Kidney epithelial cell (primary cell): ENCODE measurements around the gene CEL. TPM values are rescaled to one million over a fixed set of nuclear protein-coding genes. Genes with fewer than 3 reads are reported as not detected.
"Not testable (repeated sequence)": the region's sequence is repeated elsewhere in the genome, so short reads cannot be mapped to it uniquely, and the experiment has no call there.

Experiments
- DNase-seq: peaks from one replicate; pipeline ENCODE4 v3.0.0-alpha.2; 2010; ENCODE audit warnings: low read depth
- H3K27me3 ChIP-seq: 2 replicates; pipeline ENCODE4 v1.6.0; 2011; ENCODE audit warnings: low read length; ENCODE audit not compliant: control insufficient read depth, insufficient read depth
- H3K36me3 ChIP-seq: 2 replicates; pipeline ENCODE4 v1.5.1; 2011; ENCODE audit warnings: low read length; ENCODE audit not compliant: control insufficient read depth, insufficient read depth
- H3K4me3 ChIP-seq: 2 replicates; pipeline ENCODE4 v1.5.1; 2011; ENCODE audit warnings: low read depth, mild to moderate bottlenecking, control low read depth, low read length
- total RNA-seq: library from RNA; depleted of rRNA; stranded (reverse); fragments of >200 nt; gene quantifications from 2 replicates; pipeline ENCODE4 v1.2.3, GENCODE V29; 2015
- TF ChIP-seq, protein P1 (sequence below): IDR thresholded peaks from 2 replicates; pipeline ENCODE4 v1.5.1; 2011; ENCODE audit warnings: mild to moderate bottlenecking, moderate library complexity, low read length, control low read depth, inconsistent platforms; ENCODE audit not compliant: insufficient read depth, poor library complexity, severe bottlenecking

The CEL gene
- total RNA-seq, 1 donor from 2014 or later = 1.2 TPM

DNA sequence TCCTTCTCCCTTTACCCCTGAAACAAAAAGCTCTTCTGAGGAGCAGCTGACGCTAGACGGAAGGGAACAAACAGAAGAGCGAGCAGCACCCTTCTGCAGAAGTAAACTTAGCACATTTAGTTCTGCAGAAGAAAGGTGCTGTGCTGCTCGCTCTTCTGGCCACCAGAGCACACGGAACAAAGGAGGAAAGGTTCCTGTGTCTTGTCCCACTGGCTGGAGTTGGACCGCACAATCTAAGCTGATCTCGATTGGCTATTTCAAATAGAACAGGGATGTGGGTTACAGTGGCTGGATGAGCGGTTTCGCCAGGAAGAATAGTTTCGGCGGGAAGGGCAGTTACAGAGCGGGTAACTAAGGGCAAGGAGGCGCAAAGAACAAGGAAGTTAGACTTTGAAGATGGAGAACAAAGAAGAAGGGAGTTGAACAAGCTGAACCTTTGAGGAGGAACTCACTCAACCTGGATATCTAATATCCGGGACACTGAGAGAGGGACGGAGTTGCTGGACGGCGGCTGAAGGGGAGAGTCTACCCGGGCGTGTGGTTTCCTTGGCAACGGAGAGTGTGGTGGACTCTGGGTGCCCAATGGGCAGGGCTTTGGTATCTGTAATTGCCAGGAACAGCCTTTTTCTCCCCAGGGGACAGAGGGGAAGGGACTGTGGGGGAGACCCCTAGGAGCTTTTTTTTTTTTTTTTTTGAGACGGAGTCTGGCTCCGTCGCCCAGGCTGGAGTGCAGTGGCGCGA lies 23.8 kb upstream of the CEL start:
- TF ChIP-seq, protein P1, sequence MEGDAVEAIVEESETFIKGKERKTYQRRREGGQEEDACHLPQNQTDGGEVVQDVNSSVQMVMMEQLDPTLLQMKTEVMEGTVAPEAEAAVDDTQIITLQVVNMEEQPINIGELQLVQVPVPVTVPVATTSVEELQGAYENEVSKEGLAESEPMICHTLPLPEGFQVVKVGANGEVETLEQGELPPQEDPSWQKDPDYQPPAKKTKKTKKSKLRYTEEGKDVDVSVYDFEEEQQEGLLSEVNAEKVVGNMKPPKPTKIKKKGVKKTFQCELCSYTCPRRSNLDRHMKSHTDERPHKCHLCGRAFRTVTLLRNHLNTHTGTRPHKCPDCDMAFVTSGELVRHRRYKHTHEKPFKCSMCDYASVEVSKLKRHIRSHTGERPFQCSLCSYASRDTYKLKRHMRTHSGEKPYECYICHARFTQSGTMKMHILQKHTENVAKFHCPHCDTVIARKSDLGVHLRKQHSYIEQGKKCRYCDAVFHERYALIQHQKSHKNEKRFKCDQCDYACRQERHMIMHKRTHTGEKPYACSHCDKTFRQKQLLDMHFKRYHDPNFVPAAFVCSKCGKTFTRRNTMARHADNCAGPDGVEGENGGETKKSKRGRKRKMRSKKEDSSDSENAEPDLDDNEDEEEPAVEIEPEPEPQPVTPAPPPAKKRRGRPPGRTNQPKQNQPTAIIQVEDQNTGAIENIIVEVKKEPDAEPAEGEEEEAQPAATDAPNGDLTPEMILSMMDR = no peak
- H3K4me3 ChIP-seq = no peak overlapping the region
- H3K27me3 ChIP-seq = no peaks in the 10 kb centered on the region
- no peak for DNase-seq
- H3K36me3 ChIP-seq = peaks cover 1% of the 10 kb centered on the region

DNA sequence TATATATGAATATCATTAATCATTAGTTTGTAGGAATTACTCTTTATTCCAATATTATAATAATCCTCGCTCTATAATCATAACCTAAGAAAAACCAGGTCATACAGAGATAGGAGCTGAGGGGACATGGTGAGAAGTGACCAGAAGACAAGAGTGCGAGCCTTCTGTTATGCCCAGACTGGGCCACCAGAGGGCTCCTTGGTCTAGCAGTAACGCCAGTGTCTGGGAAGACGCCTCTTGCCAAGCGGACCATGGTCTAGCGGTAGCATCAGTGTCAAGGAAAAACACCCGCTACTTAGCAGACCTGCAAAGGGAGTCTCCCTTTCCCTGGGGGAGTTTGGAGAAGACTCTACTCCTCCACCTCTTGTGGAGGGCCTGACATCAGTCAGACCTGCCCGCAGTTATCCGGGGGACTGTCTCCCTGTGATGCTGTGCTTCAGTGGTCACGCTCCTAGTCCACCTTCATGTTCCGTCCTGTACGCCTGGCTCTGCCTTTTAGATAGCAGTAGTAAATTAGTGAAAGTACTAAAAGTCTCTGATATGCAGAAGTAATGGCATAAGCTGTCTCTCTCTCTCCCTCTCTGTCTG lies 20.8 kb upstream of the CEL start:
- TF ChIP-seq, protein P1 = peak; percentile 23
- H3K36me3 ChIP-seq, DNase-seq, H3K4me3 ChIP-seq, H3K27me3 ChIP-seq: not testable (repeated sequence)

DNA sequence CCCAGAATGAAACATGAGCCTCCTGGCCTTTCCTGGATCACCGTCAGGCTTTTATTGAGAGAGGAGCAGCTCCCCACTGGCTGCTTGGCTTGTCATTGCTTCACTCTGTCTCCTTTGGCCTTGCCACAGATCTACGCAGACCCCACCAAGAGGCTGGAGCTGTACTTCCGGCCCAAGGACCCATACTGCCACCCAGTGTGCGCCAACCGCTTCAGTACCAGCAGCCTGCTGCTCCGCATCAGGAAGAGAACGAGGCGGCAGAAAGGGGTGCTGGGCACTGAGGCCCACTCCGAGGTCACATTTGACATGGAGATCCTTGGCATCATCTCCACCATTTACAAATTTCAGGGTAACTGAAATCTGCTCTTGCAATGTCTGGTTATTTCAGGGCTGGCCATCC lies 19.8 kb upstream of the CEL start:
- TF ChIP-seq, protein P1 = no peak
- Histone ChIP-seq H3K4me3 (no peak overlapping the region), H3K27me3 (no peaks in the 10 kb centered on the region), H3K36me3 (peaks cover 3% of the 10 kb centered on the region)
- no peak for DNase-seq

DNA sequence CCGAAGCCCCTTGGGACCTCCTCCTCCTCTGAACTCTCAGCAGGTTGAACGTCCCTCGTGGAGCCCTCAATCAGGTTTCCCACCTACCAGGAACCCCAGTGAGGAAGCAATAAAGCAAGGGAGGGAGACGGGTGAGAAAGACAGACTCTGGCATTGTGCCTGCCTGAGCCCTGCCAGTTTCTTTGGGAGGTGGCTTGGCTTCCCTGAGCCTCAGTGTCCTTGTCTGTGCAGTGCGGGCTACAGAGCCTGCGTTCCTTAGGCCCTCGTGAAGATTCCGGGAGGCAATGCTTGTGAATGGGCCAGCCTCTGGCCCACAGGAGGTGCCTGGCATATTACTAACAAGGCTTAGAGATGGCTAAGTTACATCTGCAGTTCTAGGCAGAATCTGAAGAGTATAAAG lies 19.1 kb upstream of the CEL start:
- Histone ChIP-seq H3K4me3 (no peak overlapping the region), H3K27me3 (no peaks in the 10 kb centered on the region), H3K36me3 (peaks cover 4% of the 10 kb centered on the region)
- no peak for DNase-seq
- TF ChIP-seq, protein P1 = no peak

DNA sequence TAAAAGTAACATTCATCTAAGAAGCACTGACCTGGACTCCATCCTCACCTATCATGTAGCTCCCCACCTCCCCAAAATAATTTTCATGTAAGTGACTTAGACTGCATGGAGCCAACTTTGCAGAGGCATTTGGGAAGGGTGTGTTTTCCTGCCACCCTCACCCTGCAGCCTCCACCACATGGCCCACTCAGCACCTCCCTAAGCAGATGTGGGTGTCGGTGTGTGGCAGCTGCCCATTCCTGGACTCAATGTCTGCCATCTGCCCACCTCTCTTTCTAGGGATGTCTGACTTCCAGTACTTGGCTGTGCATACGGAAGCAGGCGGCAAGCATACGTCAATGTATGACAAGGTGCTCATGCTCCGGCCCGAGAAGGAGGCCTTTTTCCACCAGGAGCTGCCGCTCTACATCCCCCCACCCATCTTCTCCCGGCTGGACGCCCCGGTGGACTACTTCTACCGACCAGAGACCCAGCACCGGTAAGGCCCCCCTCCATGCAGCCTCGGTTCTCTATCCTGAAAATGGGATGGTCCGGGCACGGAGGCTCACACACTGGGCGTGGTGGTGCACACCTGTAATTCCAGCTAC lies 18.2 kb upstream of the CEL start:
- TF ChIP-seq, protein P1 = no peak
- Histone ChIP-seq H3K36me3 (peaks cover 4% of the 10 kb centered on the region), H3K4me3 (no peak overlapping the region), H3K27me3 (no peaks in the 10 kb centered on the region)
- no peak for DNase-seq
